Ishikawa (cell line): ENCODE data around the gene MRM2.

Source experiments
- TAF1 ChIP-seq: IDR thresholded peaks from 2 replicates; pipeline ENCODE4 v1.6.1; 2012; ENCODE audit warnings: low read depth, mild to moderate bottlenecking
- TCF12 ChIP-seq: IDR thresholded peaks from 2 replicates; pipeline ENCODE4 v1.6.1; 2012; ENCODE audit warnings: low read depth

DNA sequence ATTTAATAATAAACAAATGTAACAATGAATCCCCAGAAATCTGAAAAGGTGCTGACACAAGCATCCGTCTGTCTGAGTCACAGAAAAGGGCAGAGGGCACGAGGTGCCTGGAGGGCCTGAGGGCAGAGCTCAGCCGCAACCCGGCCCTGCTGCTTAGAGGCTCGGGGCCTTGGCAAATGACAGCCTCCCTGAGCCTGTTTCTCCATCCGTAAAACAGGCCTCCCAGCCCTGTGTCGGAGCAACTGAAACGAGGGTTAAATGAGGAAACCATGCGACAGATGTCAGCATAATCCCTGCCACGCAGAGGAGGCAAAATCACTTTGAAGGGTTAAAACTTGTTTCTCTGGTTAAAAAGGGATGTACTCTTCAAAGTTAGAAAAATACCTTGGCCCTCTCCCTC lies 24.9 kb upstream of the MRM2 start:
- TF ChIP-seq TCF12: no peak
- no peak for TF ChIP-seq TAF1
